HCT116 (cell line): ENCODE results near the gene NEURL1. TPM values are rescaled to one million over a fixed set of nuclear protein-coding genes. Genes with fewer than 3 reads are reported as not detected.

Experiments
- ATAC-seq: fragments of 200-7000 bp; cut with Tn5 transposase; 2 replicates; pipeline ENCODE4 v1.9.1; 2020; ENCODE audit warnings: mild to moderate bottlenecking, moderate library complexity
- BruUV-seq: library from RNA; stranded (reverse); fragments of 400-500 nt; replicated peaks from 2 replicates; lab custom pipeline; 2021; lab: Mats Ljungman, UMichigan
- CTCF ChIA-PET: fragments of 300-600 bp; sonication (Branson Sonifier 250); formaldehyde crosslinking; loops from one replicate; lab custom pipeline; 2021; ENCODE audit warnings: antibody characterized with exemption; lab: Charles Lee
- POLR2A ChIA-PET: fragments of 300-600, 350-600 bp; sonication (Branson Sonifier 250); formaldehyde crosslinking; loops from one replicate; lab custom pipeline; 2021; ENCODE audit warnings: antibody characterized with exemption; lab: Charles Lee
- RAD21 ChIA-PET, 2 experiments: fragments of 300-600 bp; sonication (Branson Sonifier 250); formaldehyde crosslinking; loops; one replicate each; lab custom pipeline; 2023; ENCODE audit warnings: low total read pairs in 2 of 2; ENCODE audit not compliant: uncharacterized antibody in 2 of 2, unreplicated experiment in 2 of 2, low non-redundant PET in 1 of 2; lab: Charles Lee
- DNase-seq: peaks from one replicate; pipeline ENCODE4 v3.0.0-alpha.2; 2010; ENCODE audit warnings: low read depth, low spot score
- H2AFZ ChIP-seq: fragments of 200-600 bp; shearing (Covaris generic), sonication (generic); 2 replicates; pipeline ENCODE4 v1.6.1; 2017; ENCODE audit warnings: low read depth, mixed run types, mixed read lengths, antibody characterized with exemption, low read length; ENCODE audit not compliant: poor library complexity, severe bottlenecking
- H3K27ac ChIP-seq: 2 replicates; pipeline ENCODE4 v1.5.1; 2012; ENCODE audit warnings: low read depth, low read length
- H3K27me3 ChIP-seq: fragments of 200-600 bp; sonication (generic); 2 replicates; pipeline ENCODE4 v1.6.1; 2016; ENCODE audit warnings: mixed run types, low read length, mixed read lengths; ENCODE audit not compliant: insufficient read depth
- H3K36me3 ChIP-seq, 2 experiments: fragments of 200-500 bp in 1 of 2; fragments of 200-600 bp in 1 of 2; sonication (Bioruptor generic) in 1 of 2; sonication (generic) in 1 of 2; 2 replicates each; pipeline versions ENCODE4 v1.5.1 to v1.6.1; 2014 to 2016; ENCODE audit warnings: low read length in 2 of 2, inconsistent platforms in 1 of 2, mixed read lengths in 1 of 2, mixed run types in 1 of 2; ENCODE audit not compliant: insufficient read depth in 2 of 2, control insufficient read depth in 1 of 2
- H3K4me1 ChIP-seq, 2 experiments: fragments of 200-600 bp in 1 of 2; sonication (generic) in 1 of 2; 2 replicates each; pipeline versions ENCODE4 v1.5.1 to v1.6.1; 2012 to 2017; ENCODE audit warnings: low read length in 2 of 2, inconsistent platforms in 1 of 2, mild to moderate bottlenecking in 1 of 2, mixed read lengths in 1 of 2, mixed run types in 1 of 2, moderate library complexity in 1 of 2; ENCODE audit not compliant: insufficient read depth in 2 of 2, control insufficient read depth in 1 of 2
- H3K4me2 ChIP-seq: fragments of 200-600 bp; sonication (generic); 2 replicates; pipeline ENCODE4 v1.6.1; 2017; ENCODE audit warnings: mixed run types, low read length, mixed read lengths
- H3K4me3 ChIP-seq, 2 experiments: fragments of 200-600 bp in 1 of 2; sonication (generic) in 1 of 2; replicated peaks in 1 of 2; 2 replicates each; pipeline ENCODE4 v1.5.1; 2011 to 2016; ENCODE audit warnings: low read length in 2 of 2, control low read depth in 1 of 2, low read depth in 1 of 2, mild to moderate bottlenecking in 1 of 2, mixed read lengths in 1 of 2, mixed run types in 1 of 2
- H3K79me2 ChIP-seq: fragments of 200-600 bp; sonication (generic); 2 replicates; pipeline ENCODE4 v1.6.1; 2017; ENCODE audit warnings: mild to moderate bottlenecking, mixed run types, low read length, moderate library complexity, mixed read lengths; ENCODE audit not compliant: insufficient read depth
- H3K9ac ChIP-seq: fragments of 200-600 bp; sonication (generic); 2 replicates; pipeline ENCODE4 v1.6.1; 2016; ENCODE audit warnings: low read length, mixed read lengths
- H3K9me2 ChIP-seq: fragments of 200-600 bp; sonication (generic), shearing (Covaris generic); 2 replicates; pipeline ENCODE4 v1.6.1; 2017; ENCODE audit warnings: mixed run types, mild to moderate bottlenecking, moderate library complexity; ENCODE audit not compliant: insufficient read depth
- H3K9me3 ChIP-seq, 2 experiments: fragments of 200-500 bp in 1 of 2; fragments of 200-600 bp in 1 of 2; sonication (Bioruptor generic) in 1 of 2; sonication (generic) in 1 of 2; 2 replicates each; pipeline ENCODE4 v1.6.1; 2014 to 2017; ENCODE audit warnings: low read length in 2 of 2, mixed read lengths in 2 of 2, inconsistent platforms in 1 of 2, low read depth in 1 of 2, mild to moderate bottlenecking in 1 of 2, mixed run types in 1 of 2, moderate library complexity in 1 of 2; ENCODE audit not compliant: control insufficient read depth in 1 of 2, insufficient read depth in 1 of 2
- H4K20me1 ChIP-seq: fragments of 200-600 bp; sonication (generic), shearing (Covaris generic); 2 replicates; pipeline ENCODE4 v1.6.1; 2017; ENCODE audit warnings: mixed run types, mild to moderate bottlenecking, moderate library complexity; ENCODE audit not compliant: insufficient read depth
- ATF3 ChIP-seq: IDR thresholded peaks from 2 replicates; pipeline ENCODE4 v1.6.1; 2012
- EGR1 ChIP-seq: IDR thresholded peaks from 2 replicates; pipeline ENCODE4 v1.6.1; 2012; ENCODE audit warnings: low read depth
- EZH2 ChIP-seq: fragments of 200-600 bp; sonication (generic); IDR thresholded peaks from 2 replicates; pipeline ENCODE4 v1.6.1; 2017; ENCODE audit warnings: antibody characterized with exemption, mixed run types
- EZH2phosphoT487 ChIP-seq: fragments of 200-600 bp; IDR thresholded peaks from 2 replicates; pipeline ENCODE4 v1.6.1; 2018; ENCODE audit warnings: antibody characterized with exemption, borderline replicate concordance
- FOSL1 ChIP-seq: IDR thresholded peaks from 2 replicates; pipeline ENCODE4 v1.6.1; 2012; ENCODE audit warnings: low read depth
- JUND ChIP-seq: IDR thresholded peaks from 2 replicates; pipeline ENCODE4 v1.6.1; 2012
- MAX ChIP-seq: IDR thresholded peaks from 2 replicates; pipeline ENCODE4 v1.6.1; 2012
- SIN3A ChIP-seq: IDR thresholded peaks from 2 replicates; pipeline ENCODE4 v1.6.1; 2012; ENCODE audit warnings: low read depth
- SRF ChIP-seq: IDR thresholded peaks from 2 replicates; pipeline ENCODE4 v1.6.1; 2012; ENCODE audit warnings: low read depth
- intact Hi-C: fragments of 100-400 bp; cut with micrococcal nuclease; formaldehyde crosslinking; loops from 2 replicates; pipeline ENCODE4 v1.10.0; 2022
- total RNA-seq: library from RNA; stranded (reverse); gene quantifications from one replicate; pipeline ENCODE4 v1.2.1, GENCODE V29; 2021; ENCODE audit not compliant: unreplicated experiment
- TF ChIP-seq, protein P1 (sequence below), 3 experiments: fragments of 200-600 bp in 1 of 3; sonication (generic) in 1 of 3; IDR thresholded peaks in 2 of 3; conservative IDR thresholded peaks in 1 of 3; 2 replicates each; pipeline ENCODE4 v1.5.1; 2012 to 2017; ENCODE audit warnings: low read depth in 2 of 3, low read length in 2 of 3, antibody characterized with exemption in 1 of 3, borderline replicate concordance in 1 of 3, control low read depth in 1 of 3, mild to moderate bottlenecking in 1 of 3, mixed read lengths in 1 of 3, mixed run types in 1 of 3, moderate library complexity in 1 of 3; ENCODE audit not compliant: insufficient read depth in 1 of 3
- TF ChIP-seq, protein P2 (sequence below): IDR thresholded peaks from 2 replicates; pipeline ENCODE4 v1.6.1; 2011; ENCODE audit warnings: mild to moderate bottlenecking, low read length, moderate library complexity; ENCODE audit not compliant: insufficient replicate concordance; ENCODE audit errors: extremely low read depth

Gene NEURL1
- total RNA-seq, 1 experiment from 2014 or later = 1.4 TPM

DNA sequence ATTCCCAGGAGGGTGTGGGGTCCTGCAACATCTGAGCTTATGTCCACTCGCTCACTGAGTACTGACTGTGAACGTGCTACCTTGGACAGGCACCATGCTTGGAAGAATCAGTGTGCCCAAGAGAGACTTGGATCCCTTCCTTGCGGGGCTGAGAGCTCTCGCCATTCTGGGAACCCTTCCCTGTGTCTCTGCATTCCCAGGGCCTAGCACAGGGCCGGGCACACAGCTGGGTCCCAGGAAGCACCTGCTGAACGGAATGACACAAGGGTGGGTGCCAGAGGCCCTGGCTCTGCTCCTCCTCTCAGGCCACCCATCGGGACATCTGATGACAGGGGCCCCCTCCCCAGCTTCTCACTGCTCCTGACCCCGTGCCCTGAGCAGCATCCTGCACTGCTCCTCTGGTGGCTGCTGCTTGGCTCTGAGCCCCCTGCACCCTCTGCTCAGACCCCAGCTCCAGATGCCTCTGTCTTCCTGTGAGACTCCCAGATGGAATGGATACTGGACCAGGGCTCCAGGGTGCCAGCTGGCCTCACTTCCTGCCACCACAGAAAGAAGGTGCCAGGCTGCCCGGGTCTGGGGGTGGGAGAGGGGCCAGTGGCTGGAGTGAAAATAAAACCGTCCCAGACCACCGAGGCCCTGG is 129.6 kb downstream of the NEURL1 start (continued):
- TF ChIP-seq, protein P1, sequence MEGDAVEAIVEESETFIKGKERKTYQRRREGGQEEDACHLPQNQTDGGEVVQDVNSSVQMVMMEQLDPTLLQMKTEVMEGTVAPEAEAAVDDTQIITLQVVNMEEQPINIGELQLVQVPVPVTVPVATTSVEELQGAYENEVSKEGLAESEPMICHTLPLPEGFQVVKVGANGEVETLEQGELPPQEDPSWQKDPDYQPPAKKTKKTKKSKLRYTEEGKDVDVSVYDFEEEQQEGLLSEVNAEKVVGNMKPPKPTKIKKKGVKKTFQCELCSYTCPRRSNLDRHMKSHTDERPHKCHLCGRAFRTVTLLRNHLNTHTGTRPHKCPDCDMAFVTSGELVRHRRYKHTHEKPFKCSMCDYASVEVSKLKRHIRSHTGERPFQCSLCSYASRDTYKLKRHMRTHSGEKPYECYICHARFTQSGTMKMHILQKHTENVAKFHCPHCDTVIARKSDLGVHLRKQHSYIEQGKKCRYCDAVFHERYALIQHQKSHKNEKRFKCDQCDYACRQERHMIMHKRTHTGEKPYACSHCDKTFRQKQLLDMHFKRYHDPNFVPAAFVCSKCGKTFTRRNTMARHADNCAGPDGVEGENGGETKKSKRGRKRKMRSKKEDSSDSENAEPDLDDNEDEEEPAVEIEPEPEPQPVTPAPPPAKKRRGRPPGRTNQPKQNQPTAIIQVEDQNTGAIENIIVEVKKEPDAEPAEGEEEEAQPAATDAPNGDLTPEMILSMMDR (IDR thresholded peaks at IDR 0.05 in 2 of 3, conservative IDR thresholded peaks at IDR 0.05 in 1 of 3; ENCODE audit: borderline replicate concordance in 1 of 3, insufficient read depth in 1 of 3, low read depth in 2 of 3, low read length in 2 of 3) = no peak
- TF ChIP-seq JUND = no peak
- no peak for TF ChIP-seq EGR1
- no peak for TF ChIP-seq EZH2
- TF ChIP-seq, protein P2, sequence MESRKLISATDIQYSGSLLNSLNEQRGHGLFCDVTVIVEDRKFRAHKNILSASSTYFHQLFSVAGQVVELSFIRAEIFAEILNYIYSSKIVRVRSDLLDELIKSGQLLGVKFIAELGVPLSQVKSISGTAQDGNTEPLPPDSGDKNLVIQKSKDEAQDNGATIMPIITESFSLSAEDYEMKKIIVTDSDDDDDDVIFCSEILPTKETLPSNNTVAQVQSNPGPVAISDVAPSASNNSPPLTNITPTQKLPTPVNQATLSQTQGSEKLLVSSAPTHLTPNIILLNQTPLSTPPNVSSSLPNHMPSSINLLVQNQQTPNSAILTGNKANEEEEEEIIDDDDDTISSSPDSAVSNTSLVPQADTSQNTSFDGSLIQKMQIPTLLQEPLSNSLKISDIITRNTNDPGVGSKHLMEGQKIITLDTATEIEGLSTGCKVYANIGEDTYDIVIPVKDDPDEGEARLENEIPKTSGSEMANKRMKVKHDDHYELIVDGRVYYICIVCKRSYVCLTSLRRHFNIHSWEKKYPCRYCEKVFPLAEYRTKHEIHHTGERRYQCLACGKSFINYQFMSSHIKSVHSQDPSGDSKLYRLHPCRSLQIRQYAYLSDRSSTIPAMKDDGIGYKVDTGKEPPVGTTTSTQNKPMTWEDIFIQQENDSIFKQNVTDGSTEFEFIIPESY = no peak
- TF ChIP-seq MAX = no peak
- TF ChIP-seq EZH2phosphoT487 = no peak
- TF ChIP-seq FOSL1 = no peak
- no peak for TF ChIP-seq SIN3A
- no peak for TF ChIP-seq SRF

DNA sequence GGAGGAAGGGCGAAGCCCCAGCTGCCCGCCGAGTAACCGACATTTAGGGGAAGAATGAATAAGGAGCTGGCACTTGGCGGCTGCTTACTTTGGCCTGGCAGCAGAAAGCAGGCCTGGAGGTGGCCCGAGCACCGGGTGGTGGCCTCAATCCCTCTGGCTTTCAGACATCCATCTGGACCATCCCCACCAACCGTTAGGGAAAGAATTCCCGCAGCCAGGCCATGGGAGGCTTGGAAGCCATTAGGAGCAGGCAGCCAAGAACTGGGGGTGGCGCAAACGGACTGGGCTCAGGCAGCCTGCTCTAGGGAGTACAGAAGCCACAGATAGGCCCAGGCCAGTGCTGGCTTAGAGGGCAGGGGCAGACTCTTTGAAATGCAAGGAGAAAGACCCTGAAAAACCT is 132.7 kb downstream of the NEURL1 start:
- Histone ChIP-seq H3K27me3 (no peaks in the 10 kb centered on the region), H3K27ac (no peak overlapping the region), H3K4me2 (no peak overlapping the region), H3K4me3 (no peak overlapping the region), H3K79me2 (no peaks in the 10 kb centered on the region), H3K9me2 (no peaks in the 10 kb centered on the region), H2AFZ (no peak overlapping the region), H3K9ac (no peak overlapping the region), H4K20me1 (no peaks in the 10 kb centered on the region), H3K9me3 (no peaks in the 10 kb centered on the region), H3K36me3 (no peaks in the 10 kb centered on the region), H3K4me1 (no peaks in the 10 kb centered on the region)
- intact Hi-C loops = no loop called here
- DNase-seq = no peak
- no peak for ATAC-seq
- BruUV-seq = no TSS peak
- TF ChIP-seq JUND (no peak), ATF3 (no peak)
- ChIA-PET RAD21 (no interaction called here), POLR2A (no interaction called here), CTCF (no interaction called here)
